Vagina (tissue), 2 donors: Measurements from ENCODE around the gene TRIP10.

ENCODE experiments used
- CTCF ChIP-seq, 3 experiments: fragments of 450-650 bp in 2 of 3; fragments of 200-600 bp in 1 of 3; sonication (generic) in 1 of 3; IDR thresholded peaks; one replicate each; pipeline ENCODE4 v1.5.1; 2017 to 2019; ENCODE audit warnings: antibody characterized with exemption in 3 of 3, mild to moderate bottlenecking in 2 of 3, moderate library complexity in 2 of 3
- POLR2A ChIP-seq, 2 donors: fragments of 450-650 bp; IDR thresholded peaks; one replicate each; pipeline ENCODE4 v1.6.1; 2017; ENCODE audit warnings: antibody characterized with exemption in 2 of 2, mild to moderate bottlenecking in 2 of 2, moderate library complexity in 2 of 2

GRCh38 chr19:6719992-6720368 lies 19.5 kb upstream of the TRIP10 start:
- no peak for TF ChIP-seq CTCF (IDR thresholded peaks at IDR 0.05)
- no peak for TF ChIP-seq POLR2A (IDR thresholded peaks at IDR 0.05)
